Measurements from ENCODE around the gene UFD1. TPM values are rescaled to one million over a fixed set of nuclear protein-coding genes. Genes with fewer than 3 reads are reported as not detected.

The UFD1 gene
- polyA plus RNA-seq, 3 donors: 57.0 to 82.5 (median 68.5) TPM

DNA sequence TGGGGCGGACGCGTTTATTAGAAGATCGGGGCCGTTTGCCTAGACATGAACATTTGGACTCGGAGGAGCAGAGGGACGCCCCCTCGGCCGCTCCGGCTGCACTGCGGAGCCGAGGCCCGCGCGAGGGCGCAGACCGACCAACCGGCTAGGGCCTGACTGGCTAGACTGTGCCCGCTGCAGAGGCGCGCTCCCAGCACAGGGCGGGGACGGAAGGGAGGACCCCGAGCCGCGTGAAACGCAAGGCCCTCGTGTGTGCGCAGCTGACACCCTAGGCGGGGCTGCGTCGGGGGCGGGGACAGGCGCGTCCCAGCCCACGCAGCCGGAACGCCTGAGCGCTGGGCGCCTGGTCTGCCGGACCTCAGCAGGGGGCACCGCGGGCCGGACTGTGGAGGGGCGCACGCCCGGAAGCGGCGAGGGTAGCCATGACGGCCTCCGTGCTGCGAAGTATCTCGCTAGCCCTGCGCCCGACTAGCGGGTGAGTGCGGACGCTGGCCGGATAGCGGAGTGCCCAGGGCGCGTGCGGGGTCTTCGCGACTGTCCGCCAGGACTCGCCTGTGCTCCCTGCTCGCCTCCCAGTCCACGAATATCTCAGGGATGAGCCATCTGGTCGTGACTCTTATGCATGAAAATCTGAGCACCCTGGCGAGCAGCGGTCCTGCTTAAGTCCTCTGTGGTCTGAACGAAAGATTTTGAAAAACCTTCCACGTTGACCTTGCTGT lies 46.7 kb downstream of the UFD1 start, which contains the start of gene MRPL40:
Gene MRPL40 (plus strand): TSS at position 413 of the 719 bp plus-strand sequence. CDS start 10 bp downstream, at position 423.
- H3K4me3 Mint-ChIP-seq: peak within 1 kb of the TSS; percentile 86 to 93
- intact Hi-C loops (cut with micrococcal nuclease): loop anchor here (2.0 kb wide), 2 partner anchors 15 to 47 kb away; partner anchors contain the start of genes C22orf39 (in 2 of the 2), CDC45 (in 1 of the 2) and UFD1 (in 1 of the 2)
- H3K27me3 Mint-ChIP-seq (ENCODE audit: low read depth in 3 of 3): peaks cover 0 to 2% (median 0%) of the 10 kb centered on the region in 3 donors
- peaks cover 13 to 28% of the 10 kb centered on the region in 2 donors for H3K36me3 Mint-ChIP-seq
- H3K27me3 ChIP-seq (ENCODE audit: control insufficient read depth in 2 of 2, insufficient read depth in 2 of 2, low read length in 2 of 2): no peaks in the 10 kb centered on the region
- H3K4me3 ChIP-seq (replicated peaks in 1 of 3; ENCODE audit: low read depth in 2 of 3, low read length in 3 of 3): peak within 1 kb of the TSS; percentile 82 to 97 (median 87)
- peak within 1 kb of the TSS; percentile 89 to 94 (median 91) for H3K27ac Mint-ChIP-seq
- peaks cover 27% of the 10 kb centered on the region for H4K20me1 ChIP-seq (ENCODE audit: insufficient read depth, low read length)
- peak; percentile 81 to 93 (median 88) for DNase-seq
- peak within 1 kb of the TSS; percentile 99 for H2AFZ ChIP-seq (ENCODE audit: insufficient read depth, low read depth, low read length, poor library complexity, severe bottlenecking)
- H3K4me1 Mint-ChIP-seq: peaks cover 38% of the 10 kb centered on the region
- peak within 1 kb of the TSS; percentile 90 to 95 for H3K27ac ChIP-seq (ENCODE audit: low read depth in 1 of 2, low read length in 2 of 2)
- H3K4me2 ChIP-seq (replicated peaks; ENCODE audit: extremely low read depth, low read length, poor library complexity, severe bottlenecking): peak within 1 kb of the TSS; percentile 100
- TF ChIP-seq CTCF (IDR thresholded peaks at IDR 0.05): no peak
- peaks cover 42% of the 10 kb centered on the region in 2 donors for H3K4me1 ChIP-seq (ENCODE audit: control insufficient read depth in 1 of 2, insufficient read depth in 2 of 2, low read length in 2 of 2)
- 0% methylated on average over 70 of the region's 74 CpGs for WGBS (ENCODE audit: insufficient coverage)
- H3K9ac ChIP-seq (ENCODE audit: insufficient read depth, low read length, poor library complexity, severe bottlenecking): peak within 1 kb of the TSS; percentile 84
- H3K9me3 ChIP-seq (replicated peaks in 1 of 2; ENCODE audit: control insufficient read depth in 1 of 2, insufficient read depth in 1 of 2, low read length in 2 of 2): no peaks in the 10 kb centered on the region
- H3K79me2 ChIP-seq (ENCODE audit: insufficient read depth, low read length): peaks cover 52% of the 10 kb centered on the region
- H3K9me3 Mint-ChIP-seq: no peaks in the 10 kb centered on the region
- peaks cover 13 to 28% of the 10 kb centered on the region in 2 donors for H3K36me3 ChIP-seq (replicated peaks in 1 of 2; ENCODE audit: control insufficient read depth in 1 of 2, insufficient read depth in 2 of 2, low read length in 2 of 2)

GRCh38 chr22:19431649-19432132 lies 47.3 kb downstream of the UFD1 start, which contains the start of gene HIRA:
Gene HIRA (minus strand): TSS chr22:19431733. CDS start chr22:19431476, 257 bp downstream.
- H3K4me3 Mint-ChIP-seq: peak within 1 kb of the TSS; percentile 86 to 93
- H3K9me3 Mint-ChIP-seq: no peaks in the 10 kb centered on the region
- H3K4me1 ChIP-seq (ENCODE audit: control insufficient read depth in 1 of 2, insufficient read depth in 2 of 2, low read length in 2 of 2): peaks cover 42 to 44% of the 10 kb centered on the region in 2 donors
- H2AFZ ChIP-seq (ENCODE audit: insufficient read depth, low read depth, low read length, poor library complexity, severe bottlenecking): peak within 1 kb of the TSS; percentile 99
- no peaks in the 10 kb centered on the region for H3K27me3 ChIP-seq (ENCODE audit: control insufficient read depth in 2 of 2, insufficient read depth in 2 of 2, low read length in 2 of 2)
- DNase-seq: peak; percentile 67 to 70 (median 69)
- H3K4me3 ChIP-seq (replicated peaks in 1 of 3; ENCODE audit: low read depth in 2 of 3, low read length in 3 of 3): peak within 1 kb of the TSS; percentile 82 to 97 (median 87)
- peaks cover 41% of the 10 kb centered on the region for H3K4me1 Mint-ChIP-seq
- H3K27ac ChIP-seq (ENCODE audit: low read depth in 1 of 2, low read length in 2 of 2): peak within 1 kb of the TSS; percentile 90 to 95
- peaks cover 33% of the 10 kb centered on the region for H4K20me1 ChIP-seq (ENCODE audit: insufficient read depth, low read length)
- H3K27me3 Mint-ChIP-seq (ENCODE audit: low read depth in 3 of 3): peaks cover 0 to 2% (median 0%) of the 10 kb centered on the region in 3 donors
- H3K9me3 ChIP-seq (replicated peaks in 1 of 2; ENCODE audit: control insufficient read depth in 1 of 2, insufficient read depth in 1 of 2, low read length in 2 of 2): no peaks in the 10 kb centered on the region
- H3K36me3 Mint-ChIP-seq: peaks cover 11 to 22% of the 10 kb centered on the region in 2 donors
- no peak for TF ChIP-seq CTCF (IDR thresholded peaks at IDR 0.05)
- peak within 1 kb of the TSS; percentile 89 to 95 (median 91) for H3K27ac Mint-ChIP-seq
- peak within 1 kb of the TSS; percentile 85 for H3K9ac ChIP-seq (ENCODE audit: insufficient read depth, low read length, poor library complexity, severe bottlenecking)
- WGBS (ENCODE audit: insufficient coverage): under 1% methylated on average over 66 of the region's 66 CpGs
- H3K36me3 ChIP-seq (replicated peaks in 1 of 2; ENCODE audit: control insufficient read depth in 1 of 2, insufficient read depth in 2 of 2, low read length in 2 of 2): peaks cover 13 to 22% of the 10 kb centered on the region in 2 donors
- H3K4me2 ChIP-seq (replicated peaks; ENCODE audit: extremely low read depth, low read length, poor library complexity, severe bottlenecking): peak within 1 kb of the TSS; percentile 100
- intact Hi-C loops (cut with micrococcal nuclease): loop anchor here (1.0 to 2.0 kb wide), 3 partner anchors 15 to 48 kb away; partner anchors contain the start of genes C22orf39 (in 2 of the 2), CDC45 (in 2 of the 2) and UFD1 (in 2 of the 2)
- H3K79me2 ChIP-seq (ENCODE audit: insufficient read depth, low read length): peaks cover 52% of the 10 kb centered on the region

All from CD14-positive monocyte (primary cell).